Mesothelial cell of epicardium (in vitro differentiated cells): ENCODE results near the gene LKAAEAR1. TPM values are rescaled to one million over a fixed set of nuclear protein-coding genes. Genes with fewer than 3 reads are reported as not detected.
A peak's percentile ranks its signal among the peaks of the same experiment; 100 is the strongest.

Source experiments
- DNase-seq, 2 experiments: peaks; one replicate each; pipeline ENCODE4 v3.0.0; 2021; ENCODE audit warnings: low spot score in 2 of 2; ENCODE audit not compliant: unreplicated experiment in 2 of 2
- H3K27ac Mint-ChIP-seq: 2 replicates; pipeline ENCODE4 v1.8.0; 2021; ENCODE audit warnings: mixed read lengths
- H3K27me3 Mint-ChIP-seq: 2 replicates; pipeline ENCODE4 v1.8.0; 2021; ENCODE audit warnings: low read depth, mixed read lengths
- H3K36me3 Mint-ChIP-seq: 2 replicates; pipeline ENCODE4 v1.8.0; 2021; ENCODE audit warnings: mixed read lengths
- H3K4me1 Mint-ChIP-seq: 2 replicates; pipeline ENCODE4 v1.8.0; 2021; ENCODE audit warnings: mixed read lengths
- H3K4me3 Mint-ChIP-seq: 2 replicates; pipeline ENCODE4 v1.8.0; 2021; ENCODE audit warnings: mild to moderate bottlenecking, moderate library complexity, mixed read lengths
- H3K9me3 Mint-ChIP-seq: 2 replicates; pipeline ENCODE4 v1.8.0; 2021; ENCODE audit warnings: mixed read lengths
- total RNA-seq: library from RNA; stranded (reverse); gene quantifications from 3 replicates; pipeline ENCODE4 v1.2.1, GENCODE V29; 2021
- TF ChIP-seq, protein P1 (sequence below): fragments of 200-600 bp; sonication (generic); IDR thresholded peaks from one replicate; pipeline ENCODE4 v1.5.0; 2021; ENCODE audit warnings: antibody characterized with exemption; ENCODE audit not compliant: unreplicated experiment

LKAAEAR1 gene
- total RNA-seq, 1 donor from 2014 or later = not detected

DNA sequence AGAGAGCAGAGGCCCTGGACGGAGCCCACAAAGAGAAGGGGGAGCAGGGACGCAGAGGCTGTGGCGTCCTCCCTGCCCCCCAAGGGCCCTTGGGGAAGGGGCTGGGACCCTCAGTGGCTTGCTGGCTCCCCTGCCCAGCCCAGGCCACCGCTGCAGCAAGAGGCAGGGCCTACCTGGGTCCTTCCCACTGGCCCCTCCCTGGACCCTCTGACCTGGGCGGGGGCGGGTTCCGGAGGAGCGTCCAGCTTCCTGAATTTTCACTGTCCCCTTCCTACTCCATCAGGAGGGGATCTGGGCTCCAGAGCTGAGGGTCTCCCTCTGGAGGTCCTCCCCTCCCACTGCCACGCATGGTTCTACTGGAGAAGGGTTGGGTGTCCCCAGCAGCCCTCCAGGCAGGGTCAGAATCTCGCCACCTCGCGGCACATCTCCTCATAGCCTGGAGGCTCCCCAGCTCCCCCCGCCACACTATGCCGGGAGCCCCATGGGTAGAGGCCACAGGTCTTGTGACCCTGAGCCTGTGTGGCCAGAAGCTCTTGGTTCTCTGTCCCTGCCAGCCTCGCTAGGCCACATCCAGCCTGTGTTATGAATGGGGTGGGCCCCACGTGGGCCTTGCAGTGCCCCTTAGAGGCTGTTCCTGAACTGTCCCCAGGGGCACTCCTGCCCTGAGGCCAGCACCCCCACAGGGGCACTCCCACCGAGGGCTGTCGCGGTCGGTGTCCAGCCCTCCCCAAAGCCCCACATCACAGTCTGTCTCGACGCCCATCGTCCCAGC, 33.8 kb downstream of the LKAAEAR1 start:
- Mint-ChIP-seq H3K27me3 (peaks cover 63% of the 10 kb centered on the region), H3K27ac (no peak overlapping the region), H3K36me3 (no peaks in the 10 kb centered on the region), H3K9me3 (no peaks in the 10 kb centered on the region), H3K4me1 (peaks cover 19% of the 10 kb centered on the region), H3K4me3 (peak overlapping the region; percentile 46)
- DNase-seq = no peak
- TF ChIP-seq, protein P1, sequence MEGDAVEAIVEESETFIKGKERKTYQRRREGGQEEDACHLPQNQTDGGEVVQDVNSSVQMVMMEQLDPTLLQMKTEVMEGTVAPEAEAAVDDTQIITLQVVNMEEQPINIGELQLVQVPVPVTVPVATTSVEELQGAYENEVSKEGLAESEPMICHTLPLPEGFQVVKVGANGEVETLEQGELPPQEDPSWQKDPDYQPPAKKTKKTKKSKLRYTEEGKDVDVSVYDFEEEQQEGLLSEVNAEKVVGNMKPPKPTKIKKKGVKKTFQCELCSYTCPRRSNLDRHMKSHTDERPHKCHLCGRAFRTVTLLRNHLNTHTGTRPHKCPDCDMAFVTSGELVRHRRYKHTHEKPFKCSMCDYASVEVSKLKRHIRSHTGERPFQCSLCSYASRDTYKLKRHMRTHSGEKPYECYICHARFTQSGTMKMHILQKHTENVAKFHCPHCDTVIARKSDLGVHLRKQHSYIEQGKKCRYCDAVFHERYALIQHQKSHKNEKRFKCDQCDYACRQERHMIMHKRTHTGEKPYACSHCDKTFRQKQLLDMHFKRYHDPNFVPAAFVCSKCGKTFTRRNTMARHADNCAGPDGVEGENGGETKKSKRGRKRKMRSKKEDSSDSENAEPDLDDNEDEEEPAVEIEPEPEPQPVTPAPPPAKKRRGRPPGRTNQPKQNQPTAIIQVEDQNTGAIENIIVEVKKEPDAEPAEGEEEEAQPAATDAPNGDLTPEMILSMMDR = no peak

DNA sequence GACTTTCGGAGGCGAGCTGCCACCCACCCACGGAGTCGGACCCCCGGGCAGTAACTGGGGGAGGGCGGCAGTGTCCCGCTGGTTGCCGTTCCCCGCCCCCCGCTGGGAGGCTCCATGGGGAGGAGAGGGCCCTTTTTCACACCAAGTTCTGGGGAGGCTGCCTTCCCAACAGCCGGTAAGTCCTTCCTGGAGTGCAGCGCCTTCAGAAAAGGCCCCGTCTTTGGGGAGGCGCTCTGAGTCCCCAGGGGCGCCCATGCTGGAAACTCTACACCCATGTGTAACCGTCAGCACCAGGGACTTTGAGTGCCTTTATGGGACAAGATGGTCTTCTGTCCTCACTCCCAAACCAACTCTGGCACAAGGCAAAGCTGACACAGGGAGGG, 34.3 kb downstream of the LKAAEAR1 start:
- Mint-ChIP-seq H3K27me3 (peaks cover 68% of the 10 kb centered on the region), H3K4me1 (peaks cover 14% of the 10 kb centered on the region), H3K4me3 (peak overlapping the region; percentile 51), H3K9me3 (no peaks in the 10 kb centered on the region), H3K36me3 (no peaks in the 10 kb centered on the region), H3K27ac (no peak overlapping the region)
- DNase-seq = no peak
- TF ChIP-seq, protein P1 = no peak

DNA sequence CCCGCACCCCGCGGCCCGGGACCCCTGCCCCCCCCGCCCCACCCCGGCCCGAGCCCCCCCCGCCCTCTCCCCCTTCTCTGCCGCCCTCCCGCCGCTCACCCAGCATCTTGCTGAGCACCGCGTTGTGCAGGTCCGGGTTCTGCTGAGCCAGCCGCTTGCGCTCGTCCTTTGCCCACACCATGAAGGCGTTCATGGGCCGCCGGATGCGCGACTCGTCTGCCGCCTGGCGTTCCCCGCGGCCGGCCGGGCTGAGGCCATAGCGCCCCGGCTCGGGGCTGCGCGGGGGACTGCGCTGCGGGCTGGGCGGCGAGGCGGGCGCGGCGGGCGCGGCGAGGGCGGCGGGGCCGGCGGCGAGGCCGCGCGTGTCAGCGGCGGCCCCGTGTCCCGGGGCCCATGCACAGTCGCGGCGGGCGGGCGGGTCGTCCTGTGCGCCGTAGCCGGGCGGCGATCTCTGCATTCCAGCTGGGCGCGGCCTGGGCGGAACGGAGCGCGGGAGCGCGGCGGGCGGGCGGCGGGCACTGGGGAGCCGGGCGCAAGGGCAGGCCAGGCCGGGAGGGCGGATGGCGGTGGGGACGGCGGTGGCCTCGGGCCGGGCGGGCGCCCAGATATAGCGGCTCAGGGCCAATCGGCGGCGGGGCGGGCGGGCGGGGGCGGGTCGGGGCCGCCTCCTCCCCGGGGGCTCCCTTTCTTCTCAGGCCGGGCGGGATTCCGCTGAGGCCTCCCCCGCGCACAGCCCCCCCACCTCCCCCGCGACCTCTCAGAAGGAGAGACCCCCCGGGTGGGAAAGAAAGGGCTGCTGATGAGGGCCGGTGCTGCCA, 34.9 kb downstream of the LKAAEAR1 start, which contains the start of gene SOX18:
Gene SOX18, minus strand, starts transcription at position 580 of the 818 bp plus-strand sequence. Its CDS starts 123 bp downstream, at position 457.
- Mint-ChIP-seq H3K36me3 (no peaks in the 10 kb centered on the region), H3K4me1 (peaks cover 10% of the 10 kb centered on the region), H3K27me3 (peaks cover 74% of the 10 kb centered on the region)

DNA sequence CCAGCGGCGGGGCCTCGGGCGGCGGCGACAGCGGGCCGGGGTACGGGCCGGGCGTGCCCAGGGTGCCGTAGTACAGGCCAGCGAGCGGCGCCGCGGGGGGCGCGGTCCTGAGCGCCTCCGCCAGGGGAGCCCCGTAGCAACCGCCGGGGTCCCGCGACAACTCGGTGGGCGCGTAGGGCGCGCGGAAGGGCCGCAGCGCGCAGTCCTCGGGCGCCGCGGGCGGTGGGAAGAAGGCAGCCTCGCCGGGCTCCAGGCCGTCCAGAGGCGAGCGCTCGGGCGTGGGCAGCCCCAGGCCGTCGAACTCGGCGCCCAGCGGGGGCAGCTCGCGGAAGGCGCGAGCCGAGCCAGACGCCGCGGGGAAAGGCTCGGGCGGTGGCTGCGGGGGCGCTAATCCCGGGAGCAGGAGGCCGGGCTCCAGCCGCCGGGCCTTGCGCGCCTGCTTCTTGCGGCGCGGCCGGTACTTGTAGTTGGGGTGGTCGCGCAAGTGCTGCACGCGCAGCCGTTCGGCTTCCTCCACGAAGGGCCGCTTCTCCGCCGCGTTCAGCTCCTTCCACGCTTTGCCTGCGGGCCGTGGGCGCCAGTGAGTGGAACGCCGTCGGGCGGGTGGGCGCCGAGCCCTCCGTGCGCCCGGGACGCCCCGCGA, 35.7 kb downstream of the LKAAEAR1 start:
- no peaks in the 10 kb centered on the region for H3K9me3 Mint-ChIP-seq
- no peak overlapping the region for H3K4me3 Mint-ChIP-seq
- H3K4me1 Mint-ChIP-seq = peaks cover 4% of the 10 kb centered on the region
- H3K27me3 Mint-ChIP-seq = peaks cover 78% of the 10 kb centered on the region
- no peak overlapping the region for H3K27ac Mint-ChIP-seq
- TF ChIP-seq, protein P1 = no peak
- no peaks in the 10 kb centered on the region for H3K36me3 Mint-ChIP-seq
- no peak for DNase-seq

More for the DNA sequence above, 34.9 kb downstream of the LKAAEAR1 start, which contains the start of gene SOX18:
- no peaks in the 10 kb centered on the region for H3K9me3 Mint-ChIP-seq
- no peak within 1 kb of the TSS for H3K27ac Mint-ChIP-seq
- peak within 1 kb of the TSS; percentile 55 for H3K4me3 Mint-ChIP-seq
- DNase-seq = no peak
- TF ChIP-seq, protein P1 = no peak

DNA sequence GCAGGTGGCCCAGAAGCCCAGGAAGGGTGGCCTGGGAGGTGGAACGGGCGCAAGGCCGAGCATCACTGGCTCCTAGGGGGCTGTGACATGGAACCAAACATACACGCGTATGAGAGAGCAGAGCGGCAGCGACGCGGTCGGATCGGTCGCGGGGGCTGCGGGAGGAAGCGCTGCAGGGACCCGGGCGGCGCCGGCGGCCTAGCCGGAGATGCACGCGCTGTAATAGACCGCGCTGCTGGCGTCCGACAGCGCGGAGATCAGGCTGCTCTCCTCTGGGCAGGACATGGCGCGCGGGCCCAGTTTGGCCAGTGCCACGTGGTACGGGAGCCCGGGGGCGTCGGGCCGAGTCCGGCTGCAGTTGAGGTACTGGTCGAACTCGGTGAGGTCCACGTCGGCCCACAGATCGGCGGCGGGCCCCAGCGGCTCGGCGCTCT, 36.2 kb downstream of the LKAAEAR1 start:
- Mint-ChIP-seq H3K4me1 (no peaks in the 10 kb centered on the region), H3K4me3 (no peak overlapping the region), H3K27ac (no peak overlapping the region), H3K9me3 (no peaks in the 10 kb centered on the region), H3K27me3 (peaks cover 77% of the 10 kb centered on the region), H3K36me3 (no peaks in the 10 kb centered on the region)
- TF ChIP-seq, protein P1 = no peak
- no peak for DNase-seq
